Ovary (tissue), 3 donors: Measurements from ENCODE around the gene DHRS7B.

ENCODE experiments used
- CTCF ChIP-seq, 3 donors: fragments of 450-650 bp in 2 of 3; fragments of 200-600 bp in 1 of 3; IDR thresholded peaks; one replicate each; pipeline versions ENCODE4 v1.5.1 to v1.8.0; 2016 to 2022; ENCODE audit warnings: antibody characterized with exemption in 3 of 3, mild to moderate bottlenecking in 1 of 3
- EP300 ChIP-seq: sonication (generic); formaldehyde crosslinking; IDR thresholded peaks from one replicate; pipeline ENCODE4 v1.6.1; 2017; ENCODE audit warnings: antibody characterized with exemption
- POLR2A ChIP-seq: fragments of 450-650 bp; IDR thresholded peaks from one replicate; pipeline ENCODE4 v1.6.1; 2017; ENCODE audit warnings: antibody characterized with exemption, mild to moderate bottlenecking, moderate library complexity
- donor health status: DM: no; HTN: no; CAD: no.

DNA sequence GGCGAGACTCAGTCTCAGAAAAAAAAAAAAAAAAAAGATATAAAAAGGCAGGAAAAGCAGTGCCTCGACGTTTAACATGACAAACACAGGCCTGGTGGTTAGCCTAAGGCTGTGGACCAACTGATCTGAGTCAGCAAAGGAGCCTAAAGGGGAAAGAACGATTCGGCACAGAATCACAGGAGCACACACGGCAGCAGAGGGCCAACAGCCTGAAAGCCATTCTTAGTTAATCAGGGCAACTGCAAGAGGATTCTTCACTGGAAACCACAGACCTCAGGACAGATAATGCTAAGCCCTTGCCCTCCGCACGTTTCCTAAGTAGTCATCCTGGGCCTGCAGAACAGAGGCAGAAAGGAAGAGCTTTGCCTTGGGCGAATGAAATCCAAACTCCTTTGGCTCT is 72.5 kb downstream of the DHRS7B start:
- TF ChIP-seq EP300, result no peak
- no peak for TF ChIP-seq CTCF (IDR thresholded peaks at IDR 0.05)
- TF ChIP-seq POLR2A, result no peak
